ENCODE measurements around the gene MAN2C1. TPM values are rescaled to one million over a fixed set of nuclear protein-coding genes. Genes with fewer than 3 reads are reported as not detected.
A peak's percentile ranks its signal among the peaks of the same experiment; 100 is the strongest.
"Not testable (repeated sequence)": the region's sequence is repeated elsewhere in the genome, so short reads cannot be mapped to it uniquely, and the experiment has no call there.

The MAN2C1 gene
- 229 TPM for total RNA-seq

DNA sequence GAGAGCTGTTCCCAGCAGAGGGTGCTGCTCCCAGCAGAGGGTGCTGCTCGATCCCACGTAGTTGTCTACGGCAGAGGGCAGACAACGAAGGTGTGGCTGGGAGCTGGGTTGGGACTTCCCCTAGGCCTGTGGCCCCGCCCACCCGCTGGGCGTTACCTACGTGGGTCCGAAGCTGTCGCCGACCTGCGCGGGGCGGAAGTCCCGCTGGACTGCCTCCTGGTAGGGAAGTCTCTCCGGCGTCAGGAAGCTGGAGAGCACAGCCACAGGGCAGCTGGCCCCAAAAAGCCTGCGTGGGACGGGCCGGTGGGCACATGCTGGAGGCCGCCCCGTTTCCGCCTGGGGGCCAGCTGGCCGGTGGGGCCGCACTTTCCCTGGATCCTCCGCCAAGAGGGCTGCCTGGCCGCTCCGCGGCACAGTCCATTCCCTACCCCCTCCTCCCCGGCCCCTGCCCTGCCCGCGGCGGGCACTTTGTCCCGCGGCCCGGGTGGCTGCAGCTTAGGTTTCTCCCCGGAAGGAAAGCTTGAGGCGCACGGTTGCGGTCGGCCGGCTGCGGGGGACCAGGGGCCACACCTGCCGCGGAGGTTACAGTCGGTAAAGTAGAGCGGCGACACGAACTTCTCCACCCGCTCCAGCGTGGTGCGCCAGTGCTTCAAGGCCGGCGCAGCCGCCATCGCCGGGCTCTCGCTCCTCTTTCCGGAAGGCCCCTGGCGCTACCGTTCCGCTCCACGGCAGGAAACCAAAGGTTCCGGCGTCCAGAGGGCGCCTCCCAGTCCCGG, at the start of gene MAN2C1:
Gene MAN2C1 (minus strand): TSS at position 695 of the 776 bp plus-strand sequence. CDS start 24 bp downstream, at position 671.
- DNase-seq (ENCODE audit: low spot score): peak; percentile 95

DNA sequence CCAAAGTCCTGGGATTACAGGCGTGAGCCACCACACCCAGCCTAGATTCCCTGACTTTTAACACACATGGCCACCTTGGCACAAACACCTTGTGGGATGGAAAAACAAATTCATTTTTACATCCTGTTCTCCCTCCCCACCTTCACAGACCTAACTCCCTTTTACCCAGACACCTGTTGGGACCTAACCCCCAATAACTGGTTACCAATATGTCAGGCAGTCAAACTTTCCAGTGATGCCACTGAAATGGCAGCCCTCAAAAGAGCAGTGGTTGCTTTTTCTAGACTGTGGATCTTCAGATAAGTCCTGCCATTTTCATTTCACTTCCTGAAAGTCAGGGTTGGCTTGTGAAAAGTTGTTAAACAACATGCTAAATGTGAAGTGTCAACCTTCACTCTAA, 48.2 kb upstream of the MAN2C1 start:
- DNase-seq (ENCODE audit: low spot score): no peak

DNA sequence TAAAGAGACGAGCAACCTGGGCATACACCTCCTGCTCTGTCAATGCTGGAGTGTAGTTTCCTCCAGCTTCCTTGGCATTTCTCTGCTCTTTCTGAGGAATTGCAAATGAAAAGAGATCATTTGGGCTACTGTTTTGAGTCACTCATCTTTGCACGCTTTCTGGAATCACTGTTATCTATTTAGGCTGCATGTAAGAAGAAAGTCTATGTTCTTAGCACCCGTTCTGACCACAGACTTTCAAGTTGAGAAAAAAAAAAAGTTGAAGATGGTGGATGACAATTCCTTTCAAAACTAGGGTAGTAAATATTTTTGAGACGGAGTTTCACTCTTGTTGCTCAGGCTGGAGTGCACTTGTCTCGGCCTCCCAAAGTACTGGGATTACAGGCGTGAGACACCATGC, 41.8 kb upstream of the MAN2C1 start:
- DNase-seq (ENCODE audit: low spot score): no peak

DNA sequence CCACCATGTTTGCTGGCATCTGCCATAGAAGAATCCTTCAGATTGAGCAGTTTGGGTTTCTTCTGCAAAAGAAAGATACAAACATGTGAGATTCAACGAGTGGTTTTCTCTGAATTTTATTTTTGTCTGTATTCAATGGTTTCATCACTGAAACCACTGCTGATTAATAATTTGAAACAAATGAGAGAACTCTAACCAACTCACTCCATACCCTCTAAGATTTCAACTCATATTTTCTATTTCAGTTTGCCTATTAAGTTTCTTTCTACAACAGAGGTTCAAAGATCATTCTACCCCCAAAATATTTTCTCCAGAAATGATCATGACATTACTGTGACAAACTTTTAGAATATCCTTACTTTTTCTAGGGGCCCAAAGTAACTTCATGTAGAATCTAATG, 38.7 kb upstream of the MAN2C1 start:
- no peak for DNase-seq (ENCODE audit: low spot score)

DNA sequence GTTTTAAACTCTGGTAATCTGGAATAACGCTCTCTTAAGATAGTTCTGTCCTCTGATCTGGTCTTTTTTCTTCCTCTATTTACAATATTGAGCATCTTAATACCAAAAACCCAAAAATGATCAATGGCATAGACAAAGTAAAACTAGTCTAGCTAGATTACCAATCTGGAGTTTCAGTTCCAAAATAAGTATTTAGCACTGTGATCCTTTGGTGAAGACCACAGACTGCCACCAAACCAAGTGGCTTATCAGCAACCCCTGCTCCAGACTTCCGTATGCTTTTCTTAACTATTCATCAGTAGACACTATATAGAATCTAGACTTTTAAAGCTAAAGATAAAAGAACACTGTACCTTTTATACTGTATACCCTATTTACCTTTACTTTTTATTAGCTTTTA, 35.5 kb upstream of the MAN2C1 start:
- DNase-seq (ENCODE audit: low spot score): no peak

DNA sequence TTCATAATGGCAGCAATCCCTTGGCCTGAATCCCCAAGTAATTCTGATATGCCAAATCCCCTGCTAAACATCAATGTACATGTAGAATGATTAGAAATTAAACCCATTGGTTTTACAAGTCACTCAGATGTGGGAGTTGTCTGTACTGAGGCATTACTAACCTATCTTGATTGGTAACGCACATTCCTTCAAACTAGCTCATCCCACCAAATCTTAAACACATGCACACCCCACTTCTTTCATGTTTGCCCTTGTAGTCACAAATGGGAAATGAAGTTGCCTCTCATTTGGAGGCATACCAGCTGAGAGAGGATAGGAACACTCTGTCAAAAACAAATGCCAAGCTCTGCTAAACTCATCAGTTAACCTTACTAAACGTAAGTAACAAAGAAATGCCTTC, 29.1 kb upstream of the MAN2C1 start:
- DNase-seq (ENCODE audit: low spot score): no peak

DNA sequence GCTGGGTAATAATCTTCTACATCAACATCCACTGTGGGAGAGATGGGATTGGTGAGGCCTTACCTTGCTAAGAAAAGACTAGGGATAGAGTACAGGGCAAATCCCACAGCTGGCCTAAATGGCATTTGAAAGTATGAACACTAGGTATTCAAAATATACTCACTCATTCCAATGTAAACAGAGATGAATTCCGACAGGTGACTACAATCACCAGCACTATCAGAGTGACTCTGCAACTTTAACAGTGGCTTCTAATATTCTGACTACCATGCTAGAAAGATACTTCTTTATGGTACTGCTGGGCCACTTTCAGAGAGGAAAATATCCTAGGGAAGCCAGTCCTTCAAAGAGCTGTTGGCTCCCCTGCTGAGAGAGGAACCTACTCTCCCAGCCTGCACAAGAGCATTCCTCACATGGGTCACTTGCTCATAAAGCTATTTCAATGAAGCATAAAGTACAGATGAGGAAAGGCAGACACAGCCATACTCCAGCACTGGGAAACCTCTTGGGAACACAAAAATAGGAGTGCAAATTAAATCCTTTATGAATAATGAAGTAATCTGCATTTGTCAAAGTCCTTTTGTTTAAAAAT, 21.5 kb upstream of the MAN2C1 start:
- no peak for DNase-seq (ENCODE audit: low spot score)

DNA sequence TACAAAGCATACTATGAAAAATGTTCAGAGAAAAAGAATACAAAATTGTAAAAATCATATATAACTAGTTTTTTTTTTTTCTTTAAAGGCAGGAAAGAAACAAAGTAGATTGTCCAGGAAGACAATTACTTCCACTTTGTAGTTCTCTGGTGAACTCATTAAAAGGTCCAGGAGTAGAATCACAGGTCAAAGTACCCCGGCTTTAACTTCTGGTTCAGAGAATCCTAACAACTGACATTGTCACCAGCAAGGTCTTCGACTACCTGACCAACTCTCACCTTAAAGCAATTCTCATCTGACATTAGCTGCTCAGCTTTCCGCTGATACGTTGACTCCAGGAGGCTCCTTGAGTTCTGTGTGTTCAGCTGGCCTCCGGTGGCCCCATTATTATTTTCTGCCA, 15.6 kb upstream of the MAN2C1 start:
- not testable (repeated sequence) for DNase-seq (ENCODE audit: low spot score)

DNA sequence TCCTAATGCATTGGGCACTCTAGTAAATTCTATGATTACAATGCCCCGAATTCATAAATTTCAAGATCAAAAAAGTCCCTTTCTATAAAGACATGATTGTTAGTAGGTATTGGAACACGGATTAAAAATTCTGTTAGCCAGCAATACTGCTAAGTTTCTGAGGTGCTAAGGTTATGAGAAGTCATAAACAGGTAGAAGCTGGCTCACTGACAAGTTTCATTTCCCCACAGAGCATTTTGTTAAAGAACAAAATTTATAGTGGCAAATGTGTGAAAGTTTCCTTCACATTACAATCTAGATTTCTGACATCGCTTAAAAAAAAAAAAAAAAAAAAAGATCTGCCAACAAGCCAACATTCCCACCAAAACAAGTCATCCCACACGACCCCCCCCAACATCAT, 12.4 kb upstream of the MAN2C1 start:
- DNase-seq (ENCODE audit: low spot score): no peak

DNA sequence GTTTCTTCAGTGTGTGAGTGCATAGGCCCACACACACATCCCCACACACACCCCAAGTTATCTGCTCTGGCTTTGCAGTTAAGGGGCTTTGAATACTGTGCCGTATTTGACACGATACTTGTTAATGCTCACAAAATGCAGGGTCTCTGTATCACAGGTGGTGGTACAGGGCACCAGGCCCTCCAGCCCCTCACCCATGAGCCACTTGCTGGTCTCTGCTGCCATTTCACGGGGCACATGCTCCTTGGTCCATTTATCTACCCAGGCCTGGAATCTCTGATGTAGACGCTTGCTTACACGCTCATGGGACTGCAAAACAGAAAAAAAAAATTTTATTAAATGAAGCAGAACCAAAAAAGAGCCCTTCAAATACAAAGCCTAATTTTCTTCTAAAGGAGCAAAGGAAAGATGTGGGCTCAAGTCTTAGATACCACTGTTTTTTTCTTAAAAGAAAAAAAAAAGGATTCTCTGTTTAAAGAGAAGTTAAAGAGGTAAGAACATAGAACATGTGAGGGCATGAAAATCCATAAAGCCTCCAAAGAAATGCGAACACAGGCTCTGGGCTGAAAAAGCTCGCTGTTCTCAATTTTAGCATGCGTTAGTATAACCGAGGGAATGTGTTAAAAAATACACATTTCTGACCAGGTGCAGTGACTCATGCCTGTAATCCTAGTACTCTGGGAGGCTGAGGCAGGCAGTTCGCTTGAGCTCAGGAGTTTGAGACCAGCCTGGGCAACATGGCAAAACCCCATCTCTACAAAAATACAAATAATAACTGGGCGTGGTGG, 3.7 kb upstream of the MAN2C1 start:
- DNase-seq (ENCODE audit: low spot score): no peak

DNA sequence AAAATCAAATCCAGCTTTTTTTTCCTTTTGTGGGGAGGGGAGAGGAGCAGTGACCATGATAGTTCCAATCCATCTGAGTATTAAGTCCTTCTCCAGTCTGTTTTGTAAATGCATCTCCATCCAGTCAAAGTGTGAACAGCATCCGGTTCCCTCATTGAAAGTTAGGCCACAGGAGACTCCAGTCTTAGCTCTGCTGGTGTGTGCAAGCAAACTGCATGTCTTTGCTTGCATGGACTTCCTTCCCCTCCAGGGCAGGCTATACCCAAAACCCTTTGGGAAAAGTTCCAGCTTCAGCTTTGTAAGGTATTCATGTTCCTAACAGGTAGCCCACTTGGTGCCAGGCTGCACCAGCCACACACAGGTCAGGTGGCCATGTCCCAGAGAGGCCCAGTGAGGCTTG, 3.1 kb upstream of the MAN2C1 start:
- DNase-seq (ENCODE audit: low spot score): no peak

DNA sequence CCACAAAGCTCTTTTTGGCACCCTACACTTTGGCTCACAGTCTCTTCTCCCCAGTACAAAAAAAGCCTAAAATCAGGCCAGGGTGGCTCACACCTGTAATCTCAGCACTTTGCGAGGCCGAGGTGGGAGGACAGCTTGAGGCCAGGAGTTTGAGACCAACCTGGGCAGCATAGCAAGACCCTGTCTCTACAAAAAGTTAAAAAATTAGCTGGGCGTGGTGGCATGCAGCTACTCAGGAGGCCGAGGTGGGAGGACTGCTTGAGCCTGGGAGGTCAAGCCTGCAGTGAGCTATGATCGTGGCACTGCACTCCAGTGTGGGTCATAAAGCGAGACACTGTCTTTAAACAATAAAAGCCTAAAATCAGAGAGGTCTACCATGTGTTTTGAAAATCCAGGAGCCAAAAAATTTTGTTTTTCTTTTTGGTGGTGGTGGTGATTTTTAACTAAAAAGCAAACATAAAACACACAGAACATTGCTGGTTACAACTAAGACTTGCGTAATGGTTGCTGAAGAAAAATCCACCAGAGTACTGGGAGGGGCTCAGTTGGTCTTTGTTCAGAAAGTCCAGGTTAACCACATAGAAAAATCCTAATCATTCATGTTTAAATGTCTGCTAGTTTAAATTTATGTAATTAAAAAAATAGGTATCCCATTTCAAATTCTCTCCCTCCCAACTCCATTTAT, 1.6 kb upstream of the MAN2C1 start:
- no peak for DNase-seq (ENCODE audit: low spot score)

DNA sequence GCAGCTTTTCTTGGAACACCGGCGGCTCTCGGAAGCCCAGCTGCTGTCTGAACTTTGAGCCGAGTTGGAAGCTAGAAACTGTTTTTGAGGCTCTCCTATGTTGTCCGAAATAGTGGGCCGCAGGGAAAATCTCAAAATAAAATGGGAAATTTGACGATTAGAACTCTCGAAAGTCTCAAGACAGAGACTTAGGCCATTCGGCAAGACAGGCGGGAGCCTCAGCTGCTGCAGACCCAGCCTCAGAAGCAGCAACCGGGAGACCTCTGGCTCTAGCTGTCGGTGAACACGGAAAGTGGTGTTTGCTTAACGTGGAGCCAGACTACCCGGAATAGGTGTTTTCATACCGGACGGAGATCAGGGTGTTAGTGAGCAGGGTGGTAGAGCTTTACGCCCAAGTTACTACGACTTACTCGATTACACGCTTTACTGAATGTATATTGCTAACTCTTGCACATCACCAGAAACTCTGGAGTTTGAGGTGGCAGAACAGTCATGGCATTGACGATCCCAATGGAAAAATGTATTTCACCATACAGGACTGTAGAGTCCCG, 357 bp upstream of the MAN2C1 start:
- DNase-seq (ENCODE audit: low spot score): no peak

DNA sequence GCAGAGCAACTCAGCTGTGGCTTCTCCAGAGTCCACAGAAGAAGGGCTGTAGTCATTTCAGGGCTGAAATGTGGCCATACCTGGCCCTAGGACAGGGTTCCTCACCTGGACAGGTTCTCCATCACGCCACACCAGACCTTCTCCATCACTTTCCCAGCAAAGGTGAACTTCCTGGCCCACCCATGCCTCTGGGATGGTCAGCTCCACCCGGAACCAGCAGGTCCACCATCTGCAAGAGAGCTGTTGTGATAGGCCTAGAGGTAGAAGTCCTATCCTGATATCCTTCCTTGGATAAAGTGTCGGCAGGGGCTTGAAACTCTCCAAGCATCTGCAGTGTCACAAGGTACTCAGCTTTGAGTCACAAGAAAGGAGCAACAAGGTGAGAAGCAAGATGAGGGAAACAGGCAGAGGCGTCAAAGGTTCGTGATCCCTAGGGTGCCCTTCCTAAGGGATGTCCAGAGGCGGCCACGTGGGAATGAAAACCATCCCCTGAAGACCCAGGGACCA, 948 bp downstream of the MAN2C1 start:
- no peak for DNase-seq (ENCODE audit: low spot score)

DNA sequence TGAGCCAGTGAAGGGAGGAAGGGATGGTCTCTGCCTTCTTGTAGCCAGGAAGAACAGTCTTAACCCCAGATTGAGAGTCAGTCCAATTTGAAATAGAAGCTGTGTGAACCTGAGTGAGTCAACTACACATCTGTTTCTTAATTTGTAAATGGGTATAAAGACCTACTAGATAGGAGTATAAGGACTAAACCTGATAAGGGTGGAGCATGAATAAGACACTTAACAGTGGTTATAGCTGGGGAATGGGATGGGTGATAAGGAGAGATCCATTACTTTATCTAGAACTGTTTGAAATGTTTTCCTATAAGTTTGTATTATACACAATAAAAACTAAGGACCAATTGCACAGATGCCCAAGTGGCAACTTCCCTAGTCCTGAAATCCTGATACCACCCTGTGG, 1.4 kb downstream of the MAN2C1 start:
- DNase-seq (ENCODE audit: low spot score): no peak

DNA sequence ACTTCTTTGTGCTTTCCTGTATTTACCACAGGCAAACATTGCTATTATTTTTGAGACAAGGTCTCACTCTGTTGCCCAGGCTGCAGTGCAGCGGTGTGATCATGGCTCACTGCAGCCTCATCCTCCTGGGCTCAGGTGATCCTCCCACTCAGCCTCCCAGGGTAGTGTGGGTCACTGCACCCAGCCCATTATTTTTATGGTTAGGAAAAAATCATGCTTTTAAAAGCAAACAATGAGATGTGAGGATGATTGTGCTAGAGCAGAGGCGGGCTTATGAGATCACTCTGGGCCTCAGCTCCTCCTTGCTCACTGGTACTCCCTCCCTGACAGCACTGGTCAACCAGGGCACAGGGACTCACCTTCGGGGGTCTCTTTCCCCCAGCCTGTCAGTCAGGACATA, 2.2 kb downstream of the MAN2C1 start:
- DNase-seq (ENCODE audit: low spot score): no peak

DNA sequence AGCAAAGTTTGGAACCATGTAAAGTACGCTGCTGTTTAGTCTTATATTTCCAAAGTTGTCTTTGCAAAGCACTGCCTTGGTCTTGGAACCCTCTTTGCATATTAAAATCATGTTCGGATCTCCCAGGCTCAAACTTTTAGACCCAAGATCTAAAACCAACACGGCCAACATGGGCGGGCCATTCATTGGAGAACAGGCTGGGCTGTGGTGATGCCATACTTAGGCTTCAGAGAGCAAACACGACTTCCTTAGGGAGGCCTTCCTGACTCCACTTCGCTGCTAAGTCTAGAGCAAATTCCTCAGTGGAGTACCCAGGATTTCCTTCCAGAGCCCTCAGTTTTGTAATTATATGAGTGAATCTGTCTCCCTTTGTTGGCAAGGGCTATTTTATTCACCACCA, 3.5 kb downstream of the MAN2C1 start:
- no peak for DNase-seq (ENCODE audit: low spot score)

DNA sequence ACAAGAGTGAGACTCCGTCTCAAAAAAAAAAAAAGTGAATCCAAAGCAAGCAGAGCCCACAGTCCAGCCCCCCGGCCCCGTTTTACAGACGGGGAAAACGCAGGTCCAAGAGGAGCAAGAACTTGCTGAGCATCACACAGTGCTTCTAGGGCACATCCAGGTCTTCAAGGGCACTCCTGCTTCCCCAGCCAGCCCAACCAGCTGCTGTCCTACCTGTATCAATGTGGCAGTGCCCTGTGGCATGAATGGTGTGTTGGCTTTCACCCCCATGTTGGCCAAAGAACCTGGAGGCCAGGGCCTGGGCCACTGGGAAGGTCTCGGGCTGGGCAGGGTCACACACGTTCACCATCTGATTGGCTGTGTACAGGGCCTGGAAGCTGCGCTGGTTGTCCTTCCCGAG, 4.6 kb downstream of the MAN2C1 start:
- DNase-seq (ENCODE audit: low spot score): no peak

DNA sequence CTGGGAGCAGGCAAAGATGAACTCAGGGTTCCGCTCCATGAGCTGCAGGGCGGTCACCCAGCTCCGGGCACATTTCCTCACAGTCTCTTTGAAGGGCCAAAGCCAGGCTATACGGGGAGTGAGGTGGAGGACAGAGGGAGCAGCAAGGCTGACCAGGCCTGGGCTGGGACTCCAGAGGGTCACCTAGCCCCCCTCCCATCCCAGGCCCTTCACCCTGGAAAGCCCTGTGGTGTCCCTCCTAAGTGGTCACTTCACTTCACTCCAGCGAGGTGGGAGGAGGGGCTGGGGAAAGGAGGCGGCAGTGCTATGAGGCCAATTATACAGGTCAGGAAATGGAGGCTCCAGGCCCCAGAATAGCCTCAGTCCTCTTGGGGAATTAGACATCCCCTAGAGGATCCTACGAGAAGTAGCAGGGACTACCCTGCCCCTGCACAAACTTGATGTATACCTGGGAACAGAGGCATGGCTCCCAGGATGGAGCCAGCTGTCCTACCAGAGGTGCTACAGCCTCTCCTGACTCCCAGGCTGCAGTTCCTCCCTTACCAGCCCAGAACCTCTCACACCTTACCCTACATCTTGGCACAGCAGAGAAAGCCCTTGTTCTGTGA, 5.7 kb downstream of the MAN2C1 start:
- DNase-seq (ENCODE audit: low spot score): no peak

DNA sequence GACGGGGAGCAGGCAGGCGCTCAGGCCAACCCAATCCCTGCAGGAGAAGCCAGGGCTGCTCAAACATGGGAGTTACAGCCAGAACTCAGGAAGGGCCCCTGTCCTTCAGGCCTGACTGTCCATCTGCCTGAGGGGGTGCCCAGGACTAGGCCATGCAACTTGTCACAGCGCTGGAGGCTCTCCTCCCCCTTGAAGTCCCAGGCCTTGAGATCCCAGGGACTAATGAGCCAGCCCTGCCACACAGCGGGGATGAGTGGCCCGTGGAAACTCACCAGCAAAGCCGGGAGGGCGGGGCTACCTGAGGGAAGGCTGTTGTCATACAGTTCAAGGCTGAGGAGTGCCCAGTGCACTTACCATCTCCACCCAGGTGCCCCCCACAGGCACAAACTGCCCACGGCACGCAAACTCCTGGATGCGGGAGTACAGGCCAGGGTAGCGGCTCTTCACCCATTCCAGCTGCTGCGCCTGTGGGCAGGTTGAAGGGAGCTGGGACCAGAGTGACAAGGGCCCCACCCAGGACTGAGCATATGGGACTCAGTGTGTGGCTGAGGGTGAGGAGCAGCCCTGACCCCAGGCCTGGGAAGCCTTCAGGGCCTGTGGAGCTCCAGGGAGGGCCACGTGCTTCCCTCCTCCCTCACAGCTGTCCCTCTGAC, 6.3 kb downstream of the MAN2C1 start:
- no peak for DNase-seq (ENCODE audit: low spot score)

All from mucosa of gallbladder (tissue), 1 donor.